HG02943 (cell line): ENCODE measurements around the gene MAPKAPK3.
"Not testable (repeated sequence)": the region's sequence is repeated elsewhere in the genome, so short reads cannot be mapped to it uniquely, and the experiment has no call there.

Experiments
- ATAC-seq: cut with Tn5 transposase; IDR thresholded peaks from one replicate; pipeline ENCODE4 v1.9.1; 2021; ENCODE audit warnings: mild to moderate bottlenecking, low read depth, moderate library complexity; ENCODE audit not compliant: unreplicated experiment

The MAPKAPK3 gene

GRCh38 chr3:50651920-50652529 is 35.1 kb downstream of the MAPKAPK3 start:
- ATAC-seq, result no peak

- ATAC-seq, result no peak
Measured at GRCh38 chr3:50652709-50653108, 35.8 kb downstream of the MAPKAPK3 start.

- no peak for ATAC-seq
Measured at GRCh38 chr3:50653937-50654595, 37.1 kb downstream of the MAPKAPK3 start.

GRCh38 chr3:50655009-50655830 is 38.3 kb downstream of the MAPKAPK3 start:
- no peak for ATAC-seq

- no peak for ATAC-seq
Measured at GRCh38 chr3:50656417-50657195, 39.7 kb downstream of the MAPKAPK3 start.

GRCh38 chr3:50657407-50657806 is 40.5 kb downstream of the MAPKAPK3 start:
- ATAC-seq, result no peak

GRCh38 chr3:50657816-50658215 is 40.9 kb downstream of the MAPKAPK3 start:
- ATAC-seq, result no peak

- no peak for ATAC-seq
Measured at GRCh38 chr3:50658416-50658815, 41.5 kb downstream of the MAPKAPK3 start.

GRCh38 chr3:50658831-50659230 is 41.9 kb downstream of the MAPKAPK3 start:
- no peak for ATAC-seq

GRCh38 chr3:50660386-50660785 is 43.4 kb downstream of the MAPKAPK3 start:
- no peak for ATAC-seq

GRCh38 chr3:50661321-50661837 is 44.4 kb downstream of the MAPKAPK3 start:
- no peak for ATAC-seq

- ATAC-seq, result no peak
Measured at GRCh38 chr3:50662408-50662807, 45.5 kb downstream of the MAPKAPK3 start.

- ATAC-seq, result no peak
Measured at GRCh38 chr3:50665081-50665840, 48.3 kb downstream of the MAPKAPK3 start.

- ATAC-seq, result not testable (repeated sequence)
Measured at GRCh38 chr3:50665841-50666115, 48.8 kb downstream of the MAPKAPK3 start.

- no peak for ATAC-seq
Measured at GRCh38 chr3:50666837-50667236, 49.9 kb downstream of the MAPKAPK3 start.

GRCh38 chr3:50671331-50671730 is 54.4 kb downstream of the MAPKAPK3 start:
- no peak for ATAC-seq

GRCh38 chr3:50672656-50673055 is 55.7 kb downstream of the MAPKAPK3 start:
- no peak for ATAC-seq

- ATAC-seq, result no peak
Measured at GRCh38 chr3:50673931-50674330, 57.0 kb downstream of the MAPKAPK3 start.

GRCh38 chr3:50674349-50675178 is 57.6 kb downstream of the MAPKAPK3 start, which contains the start of gene DOCK3:
DOCK3 (plus strand) TSS chr3:50674927; CDS start chr3:50675264, 337 bp downstream.
- ATAC-seq, result no peak
